ENCODE data around the gene FANCB.

DNA sequence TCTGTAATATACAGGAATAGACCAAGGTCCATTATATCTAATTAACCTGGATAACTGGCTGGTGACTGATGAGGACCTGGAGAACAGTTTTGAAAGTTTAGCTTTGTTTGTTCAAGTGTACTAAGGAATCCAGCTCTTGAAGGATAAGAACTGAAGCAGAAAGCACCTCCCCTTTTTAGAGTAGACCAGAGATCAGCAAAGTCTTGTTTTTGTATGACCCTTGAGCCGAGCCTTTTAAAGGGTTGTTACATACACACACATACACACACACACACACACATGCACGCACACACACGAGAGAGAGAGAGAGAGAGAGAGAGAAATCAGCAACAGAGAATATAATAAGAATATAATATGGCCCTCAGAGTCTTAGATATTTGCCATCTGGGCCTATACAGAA is 13.4 kb upstream of the FANCB start:
- TF ChIP-seq ZNF740 (CRISPR knock-in tag; IDR thresholded peaks at IDR 0.05) = no peak
- TF ChIP-seq ZNF740 (tag; IDR thresholded peaks at IDR 0.05) = no peak
- TF ChIP-seq ARHGAP35 (IDR thresholded peaks at IDR 0.05; ENCODE audit: partially characterized antibody) = no peak
- no peak for TF ChIP-seq ZNF583 (CRISPR knock-in tag; IDR thresholded peaks at IDR 0.05)

Data from K562 (cell line).